A673 (cell line): ENCODE data around the gene FAAP20.

ENCODE experiments used
- EZH2 ChIP-seq: fragments of 200-600 bp; sonication (generic); IDR thresholded peaks from 2 replicates; pipeline ENCODE4 v1.6.1; 2017; ENCODE audit warnings: borderline replicate concordance, low read depth, mild to moderate bottlenecking, mixed read lengths, antibody characterized with exemption, low read length; ENCODE audit not compliant: poor library complexity, severe bottlenecking
- TF ChIP-seq, protein P1 (sequence below): fragments of 300-800, 200-600 bp; sonication (generic); conservative IDR thresholded peaks from 2 replicates; pipeline ENCODE4 v1.5.1; 2017; ENCODE audit warnings: low read depth, mild to moderate bottlenecking, antibody characterized with exemption, low read length, moderate library complexity, mixed read lengths

DNA sequence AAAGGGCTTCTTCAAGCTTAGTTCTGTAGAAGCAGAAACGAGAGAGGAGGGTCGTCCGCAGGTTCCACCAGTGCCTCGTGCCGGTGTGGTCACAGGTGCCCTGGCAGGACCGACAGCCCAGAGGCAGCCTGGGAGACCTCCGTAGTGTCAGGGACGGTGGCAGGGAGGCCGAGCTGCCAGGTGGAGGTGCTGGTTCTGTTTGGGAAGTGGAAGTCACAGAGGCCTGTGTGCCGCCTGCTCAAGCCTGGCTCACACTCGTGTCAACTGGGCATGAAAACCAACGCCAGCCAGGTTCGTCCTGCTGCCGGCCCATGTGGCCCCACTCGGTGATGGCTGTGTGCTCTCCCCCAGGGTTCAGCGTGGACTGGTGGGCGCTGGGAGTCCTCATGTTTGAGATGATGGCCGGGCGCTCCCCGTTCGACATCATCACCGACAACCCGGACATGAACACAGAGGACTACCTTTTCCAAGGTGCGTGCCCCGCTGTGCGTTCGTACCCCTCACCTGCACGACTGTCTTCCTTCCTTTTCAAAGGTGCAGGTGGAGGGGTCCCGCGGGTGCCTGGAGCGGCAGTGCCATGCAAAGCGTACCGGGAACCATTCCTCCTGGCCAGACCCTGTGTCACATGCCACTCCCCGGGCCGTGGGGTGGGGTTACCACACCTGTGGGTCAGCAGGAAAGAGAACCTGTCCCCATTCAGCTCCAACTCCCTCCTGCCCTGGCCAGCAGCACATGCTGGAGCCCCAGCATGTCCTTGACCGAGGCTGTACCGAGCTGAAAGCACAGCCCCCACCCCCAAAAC lies 20.8 kb downstream of the FAAP20 start:
- TF ChIP-seq, protein P1, sequence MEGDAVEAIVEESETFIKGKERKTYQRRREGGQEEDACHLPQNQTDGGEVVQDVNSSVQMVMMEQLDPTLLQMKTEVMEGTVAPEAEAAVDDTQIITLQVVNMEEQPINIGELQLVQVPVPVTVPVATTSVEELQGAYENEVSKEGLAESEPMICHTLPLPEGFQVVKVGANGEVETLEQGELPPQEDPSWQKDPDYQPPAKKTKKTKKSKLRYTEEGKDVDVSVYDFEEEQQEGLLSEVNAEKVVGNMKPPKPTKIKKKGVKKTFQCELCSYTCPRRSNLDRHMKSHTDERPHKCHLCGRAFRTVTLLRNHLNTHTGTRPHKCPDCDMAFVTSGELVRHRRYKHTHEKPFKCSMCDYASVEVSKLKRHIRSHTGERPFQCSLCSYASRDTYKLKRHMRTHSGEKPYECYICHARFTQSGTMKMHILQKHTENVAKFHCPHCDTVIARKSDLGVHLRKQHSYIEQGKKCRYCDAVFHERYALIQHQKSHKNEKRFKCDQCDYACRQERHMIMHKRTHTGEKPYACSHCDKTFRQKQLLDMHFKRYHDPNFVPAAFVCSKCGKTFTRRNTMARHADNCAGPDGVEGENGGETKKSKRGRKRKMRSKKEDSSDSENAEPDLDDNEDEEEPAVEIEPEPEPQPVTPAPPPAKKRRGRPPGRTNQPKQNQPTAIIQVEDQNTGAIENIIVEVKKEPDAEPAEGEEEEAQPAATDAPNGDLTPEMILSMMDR, result no peak
- no peak for TF ChIP-seq EZH2
